ENCODE results near the gene RHNO1.
"Not testable (repeated sequence)": the region's sequence is repeated elsewhere in the genome, so short reads cannot be mapped to it uniquely, and the experiment has no call there.

RHNO1 gene

GRCh38 chr12:2858944-2859421 lies 18.0 kb upstream of the RHNO1 start:
- H3K4me3 ChIP-seq (ENCODE audit: low read length) = no peak overlapping the region
- TF ChIP-seq, protein P1, sequence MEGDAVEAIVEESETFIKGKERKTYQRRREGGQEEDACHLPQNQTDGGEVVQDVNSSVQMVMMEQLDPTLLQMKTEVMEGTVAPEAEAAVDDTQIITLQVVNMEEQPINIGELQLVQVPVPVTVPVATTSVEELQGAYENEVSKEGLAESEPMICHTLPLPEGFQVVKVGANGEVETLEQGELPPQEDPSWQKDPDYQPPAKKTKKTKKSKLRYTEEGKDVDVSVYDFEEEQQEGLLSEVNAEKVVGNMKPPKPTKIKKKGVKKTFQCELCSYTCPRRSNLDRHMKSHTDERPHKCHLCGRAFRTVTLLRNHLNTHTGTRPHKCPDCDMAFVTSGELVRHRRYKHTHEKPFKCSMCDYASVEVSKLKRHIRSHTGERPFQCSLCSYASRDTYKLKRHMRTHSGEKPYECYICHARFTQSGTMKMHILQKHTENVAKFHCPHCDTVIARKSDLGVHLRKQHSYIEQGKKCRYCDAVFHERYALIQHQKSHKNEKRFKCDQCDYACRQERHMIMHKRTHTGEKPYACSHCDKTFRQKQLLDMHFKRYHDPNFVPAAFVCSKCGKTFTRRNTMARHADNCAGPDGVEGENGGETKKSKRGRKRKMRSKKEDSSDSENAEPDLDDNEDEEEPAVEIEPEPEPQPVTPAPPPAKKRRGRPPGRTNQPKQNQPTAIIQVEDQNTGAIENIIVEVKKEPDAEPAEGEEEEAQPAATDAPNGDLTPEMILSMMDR (conservative IDR thresholded peaks at IDR 0.05; ENCODE audit: low read length) = no peak
- DNase-seq (ENCODE audit: low read depth) = no peak

- TF ChIP-seq, protein P1 (conservative IDR thresholded peaks at IDR 0.05; ENCODE audit: low read length) = no peak
- DNase-seq (ENCODE audit: low read depth) = no peak
- H3K4me3 ChIP-seq (ENCODE audit: low read length) = no peak overlapping the region
Measured at GRCh38 chr12:2860170-2860569, 16.9 kb upstream of the RHNO1 start.

GRCh38 chr12:2862876-2863275 lies 14.1 kb upstream of the RHNO1 start:
- TF ChIP-seq, protein P1 (conservative IDR thresholded peaks at IDR 0.05; ENCODE audit: low read length) = no peak
- no peak for DNase-seq (ENCODE audit: low read depth)

GRCh38 chr12:2863402-2863801 lies 13.6 kb upstream of the RHNO1 start:
- not testable (repeated sequence) for DNase-seq (ENCODE audit: low read depth)

More at GRCh38 chr12:2862876-2863275, 14.1 kb upstream of the RHNO1 start:
- H3K4me3 ChIP-seq (ENCODE audit: low read length) = no peak overlapping the region

GRCh38 chr12:2864198-2864597 lies 12.8 kb upstream of the RHNO1 start:
- TF ChIP-seq, protein P1 (conservative IDR thresholded peaks at IDR 0.05; ENCODE audit: low read length) = no peak
- DNase-seq (ENCODE audit: low read depth) = no peak
- H3K4me3 ChIP-seq (ENCODE audit: low read length) = no peak overlapping the region

More at GRCh38 chr12:2863402-2863801, 13.6 kb upstream of the RHNO1 start:
- H3K4me3 ChIP-seq (ENCODE audit: low read length) = not testable (repeated sequence)

- not testable (repeated sequence) for H3K4me3 ChIP-seq (ENCODE audit: low read length)
- DNase-seq (ENCODE audit: low read depth) = peak; percentile 18
Measured at GRCh38 chr12:2868986-2869632, 7.9 kb upstream of the RHNO1 start.

GRCh38 chr12:2876431-2877046 lies 484 bp upstream of the RHNO1 start:
- DNase-seq (ENCODE audit: low read depth) = peak; percentile 45
- H3K4me3 ChIP-seq (ENCODE audit: low read length) = peak overlapping the region; percentile 87
- TF ChIP-seq, protein P1 (conservative IDR thresholded peaks at IDR 0.05; ENCODE audit: low read length) = no peak; the same call in 1 of the 2 replicates
